Amygdala (tissue), 56 donors: ENCODE measurements around the gene RASGEF1C.
"Not testable (repeated sequence)": the region's sequence is repeated elsewhere in the genome, so short reads cannot be mapped to it uniquely, and the experiment has no call there.

ENCODE experiments used
- DNase-seq, 56 donors: peaks; one replicate each; lab custom pipeline; 2025; lab: John Stamatoyannopoulos, UW

RASGEF1C gene

GRCh38 chr5:180212363-180213255, 3.6 kb upstream of the RASGEF1C start:
- peak in 4 of 56 donors; percentile 25 to 49 (median 30) for DNase-seq

- DNase-seq: no peak
Measured at GRCh38 chr5:180211761-180212035, 2.7 kb upstream of the RASGEF1C start.

GRCh38 chr5:180210961-180211760, 2.1 kb upstream of the RASGEF1C start:
- DNase-seq: no peak

- DNase-seq: not testable (repeated sequence)
Measured at GRCh38 chr5:180210077-180210476, 1.1 kb upstream of the RASGEF1C start.

GRCh38 chr5:180208435-180209081, 453 bp downstream of the RASGEF1C start:
- peak in 4 of 56 donors; percentile 35 to 57 (median 54) for DNase-seq

- no peak for DNase-seq
Measured at GRCh38 chr5:180208038-180208434, 975 bp downstream of the RASGEF1C start.

GRCh38 chr5:180207593-180207992, 1.4 kb downstream of the RASGEF1C start:
- no peak for DNase-seq

GRCh38 chr5:180206993-180207392, 2.0 kb downstream of the RASGEF1C start:
- DNase-seq: peak in 1 of 56 donors; percentile 10

GRCh38 chr5:180205916-180206315, 3.1 kb downstream of the RASGEF1C start:
- DNase-seq: no peak

- DNase-seq: no peak
Measured at GRCh38 chr5:180204276-180204819, 4.7 kb downstream of the RASGEF1C start.

GRCh38 chr5:180202939-180203573, 6.0 kb downstream of the RASGEF1C start:
- no peak for DNase-seq

- peak in 7 of 56 donors; percentile 30 to 67 (median 46) for DNase-seq
Measured at GRCh38 chr5:180201051-180201987, 7.7 kb downstream of the RASGEF1C start.

- no peak for DNase-seq
Measured at GRCh38 chr5:180199390-180199789, 9.6 kb downstream of the RASGEF1C start.

GRCh38 chr5:180198208-180198607, 10.8 kb downstream of the RASGEF1C start:
- DNase-seq: no peak

GRCh38 chr5:180197016-180197702, 11.9 kb downstream of the RASGEF1C start:
- peak in 7 of 56 donors; percentile 28 to 60 (median 43) for DNase-seq

GRCh38 chr5:180194410-180195345, 14.3 kb downstream of the RASGEF1C start:
- DNase-seq: no peak

GRCh38 chr5:180193749-180194375, 15.1 kb downstream of the RASGEF1C start:
- no peak for DNase-seq
